GM18498 (cell line): ENCODE measurements around the gene NMNAT3.

ENCODE experiments used
- ATAC-seq: cut with Tn5 transposase; IDR thresholded peaks from one replicate; pipeline ENCODE4 v1.9.1; 2021; ENCODE audit warnings: mild to moderate bottlenecking, moderate library complexity; ENCODE audit not compliant: unreplicated experiment

NMNAT3 gene

GRCh38 chr3:139676108-139676507, 1.7 kb downstream of the NMNAT3 start:
- no peak for ATAC-seq

GRCh38 chr3:139675327-139675726, 2.4 kb downstream of the NMNAT3 start:
- no peak for ATAC-seq

- no peak for ATAC-seq
Measured at GRCh38 chr3:139674571-139675260, 3.1 kb downstream of the NMNAT3 start.

DNA sequence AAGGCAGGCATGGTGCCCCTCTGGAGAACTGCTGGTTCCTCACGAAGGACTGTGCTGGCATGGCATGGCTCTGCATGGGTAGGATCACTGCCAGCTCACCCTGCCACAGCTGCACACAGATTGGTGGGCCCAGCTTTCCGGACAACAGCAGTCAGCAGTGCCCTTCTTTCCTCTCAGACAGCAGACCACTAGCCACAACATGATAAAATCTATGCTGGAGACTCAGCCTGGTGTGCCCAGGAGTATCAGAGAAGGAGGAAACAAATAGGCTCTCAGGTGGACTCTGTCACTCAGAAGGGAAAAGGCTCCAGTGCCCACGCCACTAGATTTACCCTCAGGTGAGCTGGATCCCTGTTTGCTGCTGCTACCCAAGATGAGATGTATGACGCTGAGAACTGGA, 4.9 kb downstream of the NMNAT3 start:
- no peak for ATAC-seq

GRCh38 chr3:139671863-139672646, 5.7 kb downstream of the NMNAT3 start:
- no peak for ATAC-seq

GRCh38 chr3:139671107-139671506, 6.7 kb downstream of the NMNAT3 start:
- no peak for ATAC-seq

DNA sequence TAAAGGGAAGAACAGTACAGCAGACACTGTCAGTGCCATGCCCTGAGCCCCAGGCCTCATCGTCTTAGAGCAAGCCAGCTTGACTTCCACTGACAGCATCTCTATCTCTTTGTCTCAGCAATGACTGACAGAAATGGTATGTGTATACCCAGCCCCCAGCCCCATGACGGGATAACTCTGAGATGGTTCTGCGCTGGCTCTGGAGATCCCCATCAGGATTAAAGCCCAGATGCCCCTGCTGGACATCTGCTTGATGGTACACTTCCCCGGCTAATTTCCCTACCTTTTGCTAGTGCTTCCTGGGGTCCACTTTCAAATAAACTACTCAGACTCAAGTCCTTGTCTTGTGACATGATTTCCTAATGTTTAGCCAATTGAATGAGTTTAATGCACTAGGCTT, 7.6 kb downstream of the NMNAT3 start:
- ATAC-seq = no peak

GRCh38 chr3:139668332-139668731, 9.4 kb downstream of the NMNAT3 start:
- ATAC-seq = no peak

DNA sequence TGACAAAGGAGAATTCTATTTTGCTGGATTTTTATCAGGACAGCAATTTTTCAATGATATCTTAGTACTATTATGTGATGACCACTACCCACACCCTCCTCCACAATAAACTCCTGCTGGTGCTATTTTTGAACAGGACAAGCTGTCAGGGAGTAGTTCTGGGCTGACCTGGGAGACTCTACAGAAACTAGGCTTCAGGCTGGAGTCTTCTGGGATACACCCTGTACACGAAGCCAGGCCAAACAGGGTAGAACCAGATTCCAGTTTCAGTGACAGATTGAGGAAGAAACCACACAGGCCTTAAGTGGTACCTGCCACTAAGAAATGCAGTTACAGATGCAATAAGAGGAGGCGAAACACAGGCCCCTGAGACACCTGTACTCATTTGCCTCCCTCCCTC, 12.8 kb downstream of the NMNAT3 start:
- no peak for ATAC-seq

- ATAC-seq = no peak
Measured at GRCh38 chr3:139660269-139660668, 17.5 kb downstream of the NMNAT3 start.

- no peak for ATAC-seq
Measured at GRCh38 chr3:139659511-139659910, 18.3 kb downstream of the NMNAT3 start.

DNA sequence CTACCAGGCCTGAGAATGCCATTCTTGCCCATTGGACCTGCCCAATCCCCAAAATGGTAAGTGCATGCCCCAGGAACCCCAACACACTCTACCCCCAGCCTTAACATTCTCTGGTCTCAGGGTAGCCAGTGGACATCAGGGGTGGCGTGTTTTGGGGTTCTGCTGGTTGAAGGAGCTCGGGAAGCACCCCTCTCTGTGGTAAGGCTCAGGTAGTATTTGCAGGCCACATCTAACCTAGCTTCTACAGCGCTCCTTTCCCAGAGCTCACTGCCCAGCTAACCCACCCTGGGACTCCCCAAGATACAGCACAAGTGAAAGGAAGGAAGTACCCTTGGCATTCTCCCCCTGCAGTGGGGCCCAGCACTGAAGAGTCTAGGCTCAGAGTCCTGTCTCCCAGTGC, 19.8 kb downstream of the NMNAT3 start:
- ATAC-seq = no peak

- no peak for ATAC-seq
Measured at GRCh38 chr3:139657434-139657833, 20.3 kb downstream of the NMNAT3 start.

- ATAC-seq = no peak
Measured at GRCh38 chr3:139655909-139656595, 21.7 kb downstream of the NMNAT3 start.

- ATAC-seq = no peak
Measured at GRCh38 chr3:139654637-139655365, 23.0 kb downstream of the NMNAT3 start.

DNA sequence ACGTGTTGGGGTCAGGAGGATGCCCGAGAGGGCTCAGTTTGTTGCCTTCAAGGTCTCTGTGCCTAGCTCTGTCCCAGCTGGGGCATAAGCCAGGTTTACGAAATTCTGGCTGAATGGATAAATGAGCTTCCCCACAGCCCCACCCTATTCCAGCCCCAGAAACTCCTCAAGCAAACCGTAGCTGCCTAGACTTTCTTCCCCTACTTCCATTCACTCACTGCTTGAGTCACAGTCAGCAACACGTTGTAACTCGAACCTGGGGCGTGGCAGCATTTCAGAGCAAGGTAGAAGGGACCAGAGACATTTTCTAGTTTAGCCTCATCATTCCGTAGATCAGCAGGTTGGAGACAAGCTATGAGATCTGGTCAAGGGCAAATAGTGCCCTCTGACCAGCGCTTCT, 24.2 kb downstream of the NMNAT3 start:
- ATAC-seq = no peak

DNA sequence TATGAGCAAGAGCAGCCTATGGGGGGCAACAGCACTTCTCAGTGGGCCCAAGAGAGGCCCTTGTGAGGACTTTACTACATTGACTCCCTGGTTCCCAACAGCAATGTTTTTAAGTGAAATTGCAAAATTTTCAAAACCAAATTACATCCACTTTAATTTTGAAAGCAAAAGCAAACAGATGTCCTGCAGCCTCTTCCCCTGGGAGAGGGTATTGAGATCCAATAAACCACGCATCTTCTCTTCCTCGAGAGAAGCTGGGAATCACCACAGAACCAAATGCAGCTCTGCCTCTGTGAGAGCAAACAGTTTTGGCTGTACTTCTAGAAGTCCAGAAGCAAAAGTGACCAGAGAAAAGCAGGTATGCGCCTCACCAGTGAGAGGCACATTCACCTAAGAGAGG, 25.2 kb downstream of the NMNAT3 start:
- ATAC-seq = no peak

GRCh38 chr3:139647866-139648435, 29.8 kb downstream of the NMNAT3 start:
- ATAC-seq = no peak

DNA sequence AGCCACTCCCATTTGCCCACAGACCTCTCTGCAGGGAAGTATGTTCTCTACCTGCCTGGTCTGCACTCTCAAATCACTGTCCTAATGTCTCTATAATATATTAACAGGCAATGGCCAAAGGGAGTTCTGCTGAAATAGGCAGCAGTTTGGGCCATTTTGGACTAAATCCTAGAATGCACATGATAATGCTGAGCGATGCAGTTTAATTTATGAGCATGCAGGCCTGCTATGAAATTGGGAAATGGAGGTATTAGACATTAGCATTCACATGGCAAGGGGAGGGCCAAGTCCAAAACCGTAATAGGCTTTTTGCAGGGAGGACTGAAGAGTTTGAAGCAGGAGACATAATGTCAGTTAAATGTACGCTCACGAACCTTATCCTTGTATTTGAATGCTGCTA, 31.3 kb downstream of the NMNAT3 start:
- ATAC-seq = no peak

DNA sequence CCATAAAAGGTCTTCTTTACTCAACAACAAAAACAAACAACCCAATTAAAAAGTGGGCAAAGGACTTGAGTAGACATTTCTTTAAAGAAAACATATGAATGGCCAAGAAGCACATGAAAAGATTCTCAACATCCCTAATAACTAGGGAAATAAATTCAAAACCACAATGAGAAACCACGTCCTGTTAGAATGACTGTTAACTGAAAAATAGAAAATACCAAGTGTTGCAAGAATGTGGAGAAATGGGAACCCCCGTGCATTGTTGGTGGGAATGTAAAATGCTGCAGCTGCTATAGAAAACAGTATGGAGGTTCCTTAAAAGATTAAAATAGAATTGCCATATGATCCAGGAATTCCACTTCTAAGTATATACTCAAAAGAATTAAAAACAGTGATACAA, 34.8 kb downstream of the NMNAT3 start:
- no peak for ATAC-seq

- ATAC-seq = no peak
Measured at GRCh38 chr3:139640456-139640855, 37.3 kb downstream of the NMNAT3 start.
